Effector memory CD8-positive, alpha-beta T cell (primary cell): Measurements from ENCODE around the gene STEAP3.
A peak's percentile ranks its signal among the peaks of the same experiment; 100 is the strongest.

Experiments
- ATAC-seq: fragments of 150-1000 bp; cut with Tn5 transposase; replicated peaks from 2 replicates; pipeline ENCODE4 v1.10.0; 2021; ENCODE audit warnings: mild to moderate bottlenecking, moderate library complexity
- DNase-seq, 3 experiments: peaks; one replicate each; pipeline ENCODE4 v3.0.0; 2021
- H3K27ac Mint-ChIP-seq, 2 donors: one replicate each; pipeline ENCODE4 v1.8.0; 2022; ENCODE audit warnings: mild to moderate bottlenecking in 2 of 2, mixed read lengths in 2 of 2, moderate library complexity in 2 of 2
- H3K27me3 Mint-ChIP-seq, 2 donors: one replicate each; pipeline ENCODE4 v1.8.0; 2022; ENCODE audit warnings: mixed read lengths in 2 of 2
- H3K36me3 Mint-ChIP-seq: one replicate; pipeline ENCODE4 v1.8.0; 2022; ENCODE audit warnings: mild to moderate bottlenecking, moderate library complexity, mixed read lengths; ENCODE audit not compliant: insufficient read depth
- H3K4me1 Mint-ChIP-seq, 2 donors: one replicate each; pipeline ENCODE4 v1.8.0; 2022; ENCODE audit warnings: low read depth in 2 of 2, mixed read lengths in 2 of 2
- H3K4me3 Mint-ChIP-seq, 2 donors: one replicate each; pipeline ENCODE4 v1.8.0; 2022; ENCODE audit warnings: mild to moderate bottlenecking in 2 of 2, mixed read lengths in 2 of 2, moderate library complexity in 2 of 2
- H3K9me3 Mint-ChIP-seq, 2 donors: one replicate each; pipeline ENCODE4 v1.8.0; 2022; ENCODE audit warnings: mixed read lengths in 2 of 2

Gene STEAP3

GRCh38 chr2:119295688-119296375 lies 72.2 kb downstream of the STEAP3 start:
- no peak for DNase-seq
- Mint-ChIP-seq H3K9me3 (no peaks in the 10 kb centered on the region), H3K36me3 (no peaks in the 10 kb centered on the region), H3K4me1 (no peaks in the 10 kb centered on the region), H3K4me3 (no peak overlapping the region), H3K27ac (no peak overlapping the region), H3K27me3 (no peaks in the 10 kb centered on the region)
- no peak for ATAC-seq

GRCh38 chr2:119301413-119301812 lies 77.8 kb downstream of the STEAP3 start:
- Mint-ChIP-seq H3K4me3 (no peak overlapping the region), H3K4me1 (peaks cover 0 to 7% of the 10 kb centered on the region in 2 donors), H3K27me3 (no peaks in the 10 kb centered on the region), H3K36me3 (peaks cover 4% of the 10 kb centered on the region), H3K27ac (no peak overlapping the region), H3K9me3 (no peaks in the 10 kb centered on the region)
- no peak for ATAC-seq
- no peak for DNase-seq

GRCh38 chr2:119304847-119305246 lies 81.2 kb downstream of the STEAP3 start:
- H3K36me3 Mint-ChIP-seq, result peaks cover 4% of the 10 kb centered on the region
- H3K27me3 Mint-ChIP-seq, result no peaks in the 10 kb centered on the region
- DNase-seq, result no peak
- no peaks in the 10 kb centered on the region for H3K9me3 Mint-ChIP-seq
- H3K4me1 Mint-ChIP-seq, result peaks cover 0 to 7% of the 10 kb centered on the region in 2 donors
- H3K27ac Mint-ChIP-seq, result no peak overlapping the region
- no peak for ATAC-seq
- H3K4me3 Mint-ChIP-seq, result no peak overlapping the region

GRCh38 chr2:119305497-119306195 lies 82.0 kb downstream of the STEAP3 start:
- Mint-ChIP-seq H3K9me3 (no peaks in the 10 kb centered on the region), H3K36me3 (peaks cover 4% of the 10 kb centered on the region), H3K4me3 (no peak overlapping the region), H3K27ac (peak overlapping the region in 1 of 2 donors; percentile 23), H3K4me1 (peaks cover 0 to 7% of the 10 kb centered on the region in 2 donors), H3K27me3 (no peaks in the 10 kb centered on the region)
- DNase-seq (no peak), ATAC-seq (no peak)

GRCh38 chr2:119306196-119306590 lies 82.6 kb downstream of the STEAP3 start:
- no peak for DNase-seq
- Mint-ChIP-seq H3K4me3 (no peak overlapping the region), H3K4me1 (peaks cover 0 to 7% of the 10 kb centered on the region in 2 donors), H3K36me3 (peaks cover 4% of the 10 kb centered on the region), H3K27ac (peak overlapping the region in 1 of 2 donors; percentile 23), H3K27me3 (no peaks in the 10 kb centered on the region), H3K9me3 (no peaks in the 10 kb centered on the region)
- ATAC-seq, result no peak

- peaks cover 4% of the 10 kb centered on the region for H3K36me3 Mint-ChIP-seq
- H3K27me3 Mint-ChIP-seq, result no peaks in the 10 kb centered on the region
- H3K4me3 Mint-ChIP-seq, result no peak overlapping the region
- H3K27ac Mint-ChIP-seq, result no peak overlapping the region
- H3K9me3 Mint-ChIP-seq, result no peaks in the 10 kb centered on the region
- ATAC-seq, result no peak
- DNase-seq, result no peak
- peaks cover 0 to 7% of the 10 kb centered on the region in 2 donors for H3K4me1 Mint-ChIP-seq
These were observed 83.9 kb downstream of the STEAP3 start for GRCh38 chr2:119307419-119308140.

GRCh38 chr2:119308793-119309330 lies 85.2 kb downstream of the STEAP3 start:
- ATAC-seq (no peak), DNase-seq (no peak)
- peaks cover 0 to 7% of the 10 kb centered on the region in 2 donors for H3K4me1 Mint-ChIP-seq
- no peak overlapping the region for H3K4me3 Mint-ChIP-seq
- H3K27ac Mint-ChIP-seq, result no peak overlapping the region
- no peaks in the 10 kb centered on the region for H3K9me3 Mint-ChIP-seq
- H3K27me3 Mint-ChIP-seq, result no peaks in the 10 kb centered on the region
- H3K36me3 Mint-ChIP-seq, result peaks cover 4% of the 10 kb centered on the region

GRCh38 chr2:119311371-119311770 lies 87.7 kb downstream of the STEAP3 start:
- H3K27me3 Mint-ChIP-seq, result no peaks in the 10 kb centered on the region
- no peak overlapping the region for H3K4me3 Mint-ChIP-seq
- H3K9me3 Mint-ChIP-seq, result no peaks in the 10 kb centered on the region
- no peaks in the 10 kb centered on the region for H3K4me1 Mint-ChIP-seq
- peaks cover 4% of the 10 kb centered on the region for H3K36me3 Mint-ChIP-seq
- DNase-seq (no peak), ATAC-seq (no peak)
- no peak overlapping the region for H3K27ac Mint-ChIP-seq

GRCh38 chr2:119311831-119312230 lies 88.2 kb downstream of the STEAP3 start:
- DNase-seq (no peak), ATAC-seq (no peak)
- H3K27ac Mint-ChIP-seq, result no peak overlapping the region
- no peaks in the 10 kb centered on the region for H3K27me3 Mint-ChIP-seq
- no peak overlapping the region for H3K4me3 Mint-ChIP-seq
- H3K9me3 Mint-ChIP-seq, result no peaks in the 10 kb centered on the region
- peaks cover 4% of the 10 kb centered on the region for H3K36me3 Mint-ChIP-seq
- no peaks in the 10 kb centered on the region for H3K4me1 Mint-ChIP-seq
